HCT116 (cell line): Measurements from ENCODE around the gene DTYMK. TPM values are rescaled to one million over a fixed set of nuclear protein-coding genes. Genes with fewer than 3 reads are reported as not detected.

Experiments used
- ATAC-seq: fragments of 200-7000 bp; cut with Tn5 transposase; 2 replicates; pipeline ENCODE4 v1.9.1; 2020; ENCODE audit warnings: mild to moderate bottlenecking, moderate library complexity
- BruUV-seq: library from RNA; stranded (reverse); fragments of 400-500 nt; replicated peaks from 2 replicates; lab custom pipeline; 2021; lab: Mats Ljungman, UMichigan
- CTCF ChIA-PET: fragments of 300-600 bp; sonication (Branson Sonifier 250); formaldehyde crosslinking; loops from one replicate; lab custom pipeline; 2021; ENCODE audit warnings: antibody characterized with exemption; lab: Charles Lee
- POLR2A ChIA-PET: fragments of 300-600, 350-600 bp; sonication (Branson Sonifier 250); formaldehyde crosslinking; loops from one replicate; lab custom pipeline; 2021; ENCODE audit warnings: antibody characterized with exemption; lab: Charles Lee
- RAD21 ChIA-PET, 2 experiments: fragments of 300-600 bp; sonication (Branson Sonifier 250); formaldehyde crosslinking; loops; one replicate each; lab custom pipeline; 2023; ENCODE audit warnings: low total read pairs in 2 of 2; ENCODE audit not compliant: uncharacterized antibody in 2 of 2, unreplicated experiment in 2 of 2, low non-redundant PET in 1 of 2; lab: Charles Lee
- DNase-seq: peaks from one replicate; pipeline ENCODE4 v3.0.0-alpha.2; 2010; ENCODE audit warnings: low read depth, low spot score
- H2AFZ ChIP-seq: fragments of 200-600 bp; shearing (Covaris generic), sonication (generic); 2 replicates; pipeline ENCODE4 v1.6.1; 2017; ENCODE audit warnings: low read depth, mixed run types, mixed read lengths, antibody characterized with exemption, low read length; ENCODE audit not compliant: poor library complexity, severe bottlenecking
- H3K27ac ChIP-seq: 2 replicates; pipeline ENCODE4 v1.5.1; 2012; ENCODE audit warnings: low read depth, low read length
- H3K27me3 ChIP-seq: fragments of 200-600 bp; sonication (generic); 2 replicates; pipeline ENCODE4 v1.6.1; 2016; ENCODE audit warnings: mixed run types, low read length, mixed read lengths; ENCODE audit not compliant: insufficient read depth
- H3K36me3 ChIP-seq, 2 experiments: fragments of 200-500 bp in 1 of 2; fragments of 200-600 bp in 1 of 2; sonication (Bioruptor generic) in 1 of 2; sonication (generic) in 1 of 2; 2 replicates each; pipeline versions ENCODE4 v1.5.1 to v1.6.1; 2014 to 2016; ENCODE audit warnings: low read length in 2 of 2, inconsistent platforms in 1 of 2, mixed read lengths in 1 of 2, mixed run types in 1 of 2; ENCODE audit not compliant: insufficient read depth in 2 of 2, control insufficient read depth in 1 of 2
- H3K4me1 ChIP-seq, 2 experiments: fragments of 200-600 bp in 1 of 2; sonication (generic) in 1 of 2; 2 replicates each; pipeline versions ENCODE4 v1.5.1 to v1.6.1; 2012 to 2017; ENCODE audit warnings: low read length in 2 of 2, inconsistent platforms in 1 of 2, mild to moderate bottlenecking in 1 of 2, mixed read lengths in 1 of 2, mixed run types in 1 of 2, moderate library complexity in 1 of 2; ENCODE audit not compliant: insufficient read depth in 2 of 2, control insufficient read depth in 1 of 2
- H3K4me2 ChIP-seq: fragments of 200-600 bp; sonication (generic); 2 replicates; pipeline ENCODE4 v1.6.1; 2017; ENCODE audit warnings: mixed run types, low read length, mixed read lengths
- H3K4me3 ChIP-seq, 2 experiments: fragments of 200-600 bp in 1 of 2; sonication (generic) in 1 of 2; replicated peaks in 1 of 2; 2 replicates each; pipeline ENCODE4 v1.5.1; 2011 to 2016; ENCODE audit warnings: low read length in 2 of 2, control low read depth in 1 of 2, low read depth in 1 of 2, mild to moderate bottlenecking in 1 of 2, mixed read lengths in 1 of 2, mixed run types in 1 of 2
- H3K79me2 ChIP-seq: fragments of 200-600 bp; sonication (generic); 2 replicates; pipeline ENCODE4 v1.6.1; 2017; ENCODE audit warnings: mild to moderate bottlenecking, mixed run types, low read length, moderate library complexity, mixed read lengths; ENCODE audit not compliant: insufficient read depth
- H3K9ac ChIP-seq: fragments of 200-600 bp; sonication (generic); 2 replicates; pipeline ENCODE4 v1.6.1; 2016; ENCODE audit warnings: low read length, mixed read lengths
- H3K9me2 ChIP-seq: fragments of 200-600 bp; sonication (generic), shearing (Covaris generic); 2 replicates; pipeline ENCODE4 v1.6.1; 2017; ENCODE audit warnings: mixed run types, mild to moderate bottlenecking, moderate library complexity; ENCODE audit not compliant: insufficient read depth
- H3K9me3 ChIP-seq, 2 experiments: fragments of 200-500 bp in 1 of 2; fragments of 200-600 bp in 1 of 2; sonication (Bioruptor generic) in 1 of 2; sonication (generic) in 1 of 2; 2 replicates each; pipeline ENCODE4 v1.6.1; 2014 to 2017; ENCODE audit warnings: low read length in 2 of 2, mixed read lengths in 2 of 2, inconsistent platforms in 1 of 2, low read depth in 1 of 2, mild to moderate bottlenecking in 1 of 2, mixed run types in 1 of 2, moderate library complexity in 1 of 2; ENCODE audit not compliant: control insufficient read depth in 1 of 2, insufficient read depth in 1 of 2
- H4K20me1 ChIP-seq: fragments of 200-600 bp; sonication (generic), shearing (Covaris generic); 2 replicates; pipeline ENCODE4 v1.6.1; 2017; ENCODE audit warnings: mixed run types, mild to moderate bottlenecking, moderate library complexity; ENCODE audit not compliant: insufficient read depth
- CEBPB ChIP-seq: IDR thresholded peaks from 2 replicates; pipeline ENCODE4 v1.6.1; 2012; ENCODE audit warnings: low read depth
- EGR1 ChIP-seq: IDR thresholded peaks from 2 replicates; pipeline ENCODE4 v1.6.1; 2012; ENCODE audit warnings: low read depth
- ELF1 ChIP-seq: IDR thresholded peaks from 2 replicates; pipeline ENCODE4 v1.6.1; 2012; ENCODE audit warnings: low read depth, borderline replicate concordance
- EZH2 ChIP-seq: fragments of 200-600 bp; sonication (generic); IDR thresholded peaks from 2 replicates; pipeline ENCODE4 v1.6.1; 2017; ENCODE audit warnings: antibody characterized with exemption, mixed run types
- EZH2phosphoT487 ChIP-seq: fragments of 200-600 bp; IDR thresholded peaks from 2 replicates; pipeline ENCODE4 v1.6.1; 2018; ENCODE audit warnings: antibody characterized with exemption, borderline replicate concordance
- FOSL1 ChIP-seq: IDR thresholded peaks from 2 replicates; pipeline ENCODE4 v1.6.1; 2012; ENCODE audit warnings: low read depth
- JUND ChIP-seq: IDR thresholded peaks from 2 replicates; pipeline ENCODE4 v1.6.1; 2012
- POLR2A ChIP-seq: IDR thresholded peaks from 2 replicates; pipeline ENCODE4 v1.7.0; 2011; ENCODE audit warnings: borderline replicate concordance; ENCODE audit not compliant: insufficient read depth, insufficient read length; ENCODE audit errors: extremely low read depth
- POLR2AphosphoS5 ChIP-seq: IDR thresholded peaks from 2 replicates; pipeline ENCODE4 v1.6.1; 2011; ENCODE audit warnings: mild to moderate bottlenecking, low read depth, low read length, moderate library complexity
- RAD21 ChIP-seq: IDR thresholded peaks from 2 replicates; pipeline ENCODE4 v1.6.1; 2012; ENCODE audit warnings: low read depth, mild to moderate bottlenecking
- SIN3A ChIP-seq: IDR thresholded peaks from 2 replicates; pipeline ENCODE4 v1.6.1; 2012; ENCODE audit warnings: low read depth
- SP1 ChIP-seq: IDR thresholded peaks from 2 replicates; pipeline ENCODE4 v1.6.1; 2012; ENCODE audit warnings: low read depth
- TCF7L2 ChIP-seq: IDR thresholded peaks from 2 replicates; pipeline ENCODE4 v1.7.0; 2011; ENCODE audit warnings: borderline replicate concordance, inconsistent platforms; ENCODE audit not compliant: insufficient read depth, insufficient read length; ENCODE audit errors: extremely low read depth
- ZFX ChIP-seq: fragments of 450-650 bp; IDR thresholded peaks from 2 replicates; pipeline ENCODE4 v1.6.1; 2017
- ZNF274 ChIP-seq: fragments of 200-500 bp; sonication (Bioruptor generic); IDR thresholded peaks from 2 replicates; pipeline ENCODE4 v1.6.1; 2014; ENCODE audit warnings: mild to moderate bottlenecking, low read depth, low read length, inconsistent platforms
- intact Hi-C: fragments of 100-400 bp; cut with micrococcal nuclease; formaldehyde crosslinking; loops from 2 replicates; pipeline ENCODE4 v1.10.0; 2022
- total RNA-seq: library from RNA; stranded (reverse); gene quantifications from one replicate; pipeline ENCODE4 v1.2.1, GENCODE V29; 2021; ENCODE audit not compliant: unreplicated experiment
- TF ChIP-seq, protein P1 (sequence below): IDR thresholded peaks from 2 replicates; pipeline ENCODE4 v1.6.1; 2012
- TF ChIP-seq, protein P2 (sequence below): IDR thresholded peaks from 2 replicates; pipeline ENCODE4 v1.6.1; 2012; ENCODE audit warnings: low read depth
- TF ChIP-seq, protein P3 (sequence below), 3 experiments: fragments of 200-600 bp in 1 of 3; sonication (generic) in 1 of 3; IDR thresholded peaks in 2 of 3; conservative IDR thresholded peaks in 1 of 3; 2 replicates each; pipeline ENCODE4 v1.5.1; 2012 to 2017; ENCODE audit warnings: low read depth in 2 of 3, low read length in 2 of 3, antibody characterized with exemption in 1 of 3, borderline replicate concordance in 1 of 3, control low read depth in 1 of 3, mild to moderate bottlenecking in 1 of 3, mixed read lengths in 1 of 3, mixed run types in 1 of 3, moderate library complexity in 1 of 3; ENCODE audit not compliant: insufficient read depth in 1 of 3
- TF ChIP-seq, protein P4 (sequence below): IDR thresholded peaks from 2 replicates; pipeline ENCODE4 v1.6.1; 2012
- TF ChIP-seq, protein P5 (sequence below): IDR thresholded peaks from 2 replicates; pipeline ENCODE4 v1.6.1; 2011; ENCODE audit warnings: mild to moderate bottlenecking, low read length, moderate library complexity; ENCODE audit not compliant: insufficient replicate concordance; ENCODE audit errors: extremely low read depth

DTYMK gene
- total RNA-seq, 1 experiment from 2014 or later, result 83.3 TPM

DNA sequence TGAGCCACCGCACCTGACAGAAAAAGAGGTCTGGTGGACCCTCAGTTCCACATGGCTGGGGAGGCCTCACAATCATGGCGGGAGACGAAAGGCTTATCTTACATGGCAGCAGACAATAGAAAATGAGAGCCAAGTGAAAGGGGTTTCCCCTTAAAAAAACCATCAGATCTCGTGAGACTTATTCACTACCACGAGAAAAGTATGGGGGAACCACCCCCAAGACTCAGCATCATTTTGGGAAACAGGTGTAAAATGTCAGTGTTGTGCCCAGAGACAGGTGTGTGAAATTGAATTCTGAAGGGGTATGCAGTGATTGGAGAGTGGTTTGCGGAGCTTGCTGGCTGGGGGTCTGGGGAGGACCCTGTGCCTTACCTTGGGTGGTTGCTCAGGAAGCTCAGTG, 43.3 kb upstream of the DTYMK start:
- Histone ChIP-seq H3K4me1 (peaks cover 5 to 14% of the 10 kb centered on the region in 2 experiments; a peak in 2 of 4 replicates), H3K27me3 (no peaks in the 10 kb centered on the region), H3K9me2 (no peaks in the 10 kb centered on the region), H3K9me3 (peaks cover 0 to 3% of the 10 kb centered on the region in 2 experiments; a peak in 1 of 4 replicates), H4K20me1 (no peaks in the 10 kb centered on the region), H2AFZ (no peak overlapping the region), H3K4me2 (no peak overlapping the region), H3K79me2 (no peaks in the 10 kb centered on the region; the same call in 1 of the 2 replicates), H3K27ac (no peak overlapping the region), H3K36me3 (no peaks in the 10 kb centered on the region), H3K9ac (no peak overlapping the region), H3K4me3 (no peak overlapping the region)
- ChIA-PET RAD21 (no interaction called here), POLR2A (no interaction called here), CTCF (interaction anchor here (3.3 kb wide), 1 partner anchor 28 kb away, joined by 9 read pairs; the partner anchor contains the start of gene ING5)
- intact Hi-C loops, result loop anchor here (5.0 kb wide), 2 partner anchors 43 to 183 kb away; partner anchors contain the start of gene DTYMK
- TF ChIP-seq SP1 (no peak), EZH2phosphoT487 (no peak), CEBPB (no peak), ZNF274 (no peak), EZH2 (no peak), EGR1 (no peak), SIN3A (no peak), FOSL1 (no peak), POLR2AphosphoS5 (no peak), RAD21 (no peak), POLR2A (no peak), ZFX (no peak), ELF1 (no peak), TCF7L2 (no peak), JUND (no peak)
- TF ChIP-seq, protein P1, sequence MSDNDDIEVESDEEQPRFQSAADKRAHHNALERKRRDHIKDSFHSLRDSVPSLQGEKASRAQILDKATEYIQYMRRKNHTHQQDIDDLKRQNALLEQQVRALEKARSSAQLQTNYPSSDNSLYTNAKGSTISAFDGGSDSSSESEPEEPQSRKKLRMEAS, result no peak
- TF ChIP-seq, protein P2, sequence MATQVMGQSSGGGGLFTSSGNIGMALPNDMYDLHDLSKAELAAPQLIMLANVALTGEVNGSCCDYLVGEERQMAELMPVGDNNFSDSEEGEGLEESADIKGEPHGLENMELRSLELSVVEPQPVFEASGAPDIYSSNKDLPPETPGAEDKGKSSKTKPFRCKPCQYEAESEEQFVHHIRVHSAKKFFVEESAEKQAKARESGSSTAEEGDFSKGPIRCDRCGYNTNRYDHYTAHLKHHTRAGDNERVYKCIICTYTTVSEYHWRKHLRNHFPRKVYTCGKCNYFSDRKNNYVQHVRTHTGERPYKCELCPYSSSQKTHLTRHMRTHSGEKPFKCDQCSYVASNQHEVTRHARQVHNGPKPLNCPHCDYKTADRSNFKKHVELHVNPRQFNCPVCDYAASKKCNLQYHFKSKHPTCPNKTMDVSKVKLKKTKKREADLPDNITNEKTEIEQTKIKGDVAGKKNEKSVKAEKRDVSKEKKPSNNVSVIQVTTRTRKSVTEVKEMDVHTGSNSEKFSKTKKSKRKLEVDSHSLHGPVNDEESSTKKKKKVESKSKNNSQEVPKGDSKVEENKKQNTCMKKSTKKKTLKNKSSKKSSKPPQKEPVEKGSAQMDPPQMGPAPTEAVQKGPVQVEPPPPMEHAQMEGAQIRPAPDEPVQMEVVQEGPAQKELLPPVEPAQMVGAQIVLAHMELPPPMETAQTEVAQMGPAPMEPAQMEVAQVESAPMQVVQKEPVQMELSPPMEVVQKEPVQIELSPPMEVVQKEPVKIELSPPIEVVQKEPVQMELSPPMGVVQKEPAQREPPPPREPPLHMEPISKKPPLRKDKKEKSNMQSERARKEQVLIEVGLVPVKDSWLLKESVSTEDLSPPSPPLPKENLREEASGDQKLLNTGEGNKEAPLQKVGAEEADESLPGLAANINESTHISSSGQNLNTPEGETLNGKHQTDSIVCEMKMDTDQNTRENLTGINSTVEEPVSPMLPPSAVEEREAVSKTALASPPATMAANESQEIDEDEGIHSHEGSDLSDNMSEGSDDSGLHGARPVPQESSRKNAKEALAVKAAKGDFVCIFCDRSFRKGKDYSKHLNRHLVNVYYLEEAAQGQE, result no peak
- TF ChIP-seq, protein P3, sequence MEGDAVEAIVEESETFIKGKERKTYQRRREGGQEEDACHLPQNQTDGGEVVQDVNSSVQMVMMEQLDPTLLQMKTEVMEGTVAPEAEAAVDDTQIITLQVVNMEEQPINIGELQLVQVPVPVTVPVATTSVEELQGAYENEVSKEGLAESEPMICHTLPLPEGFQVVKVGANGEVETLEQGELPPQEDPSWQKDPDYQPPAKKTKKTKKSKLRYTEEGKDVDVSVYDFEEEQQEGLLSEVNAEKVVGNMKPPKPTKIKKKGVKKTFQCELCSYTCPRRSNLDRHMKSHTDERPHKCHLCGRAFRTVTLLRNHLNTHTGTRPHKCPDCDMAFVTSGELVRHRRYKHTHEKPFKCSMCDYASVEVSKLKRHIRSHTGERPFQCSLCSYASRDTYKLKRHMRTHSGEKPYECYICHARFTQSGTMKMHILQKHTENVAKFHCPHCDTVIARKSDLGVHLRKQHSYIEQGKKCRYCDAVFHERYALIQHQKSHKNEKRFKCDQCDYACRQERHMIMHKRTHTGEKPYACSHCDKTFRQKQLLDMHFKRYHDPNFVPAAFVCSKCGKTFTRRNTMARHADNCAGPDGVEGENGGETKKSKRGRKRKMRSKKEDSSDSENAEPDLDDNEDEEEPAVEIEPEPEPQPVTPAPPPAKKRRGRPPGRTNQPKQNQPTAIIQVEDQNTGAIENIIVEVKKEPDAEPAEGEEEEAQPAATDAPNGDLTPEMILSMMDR (IDR thresholded peaks at IDR 0.05 in 2 of 3, conservative IDR thresholded peaks at IDR 0.05 in 1 of 3; ENCODE audit: borderline replicate concordance in 1 of 3, insufficient read depth in 1 of 3, low read depth in 2 of 3, low read length in 2 of 3), result no peak
- TF ChIP-seq, protein P4, sequence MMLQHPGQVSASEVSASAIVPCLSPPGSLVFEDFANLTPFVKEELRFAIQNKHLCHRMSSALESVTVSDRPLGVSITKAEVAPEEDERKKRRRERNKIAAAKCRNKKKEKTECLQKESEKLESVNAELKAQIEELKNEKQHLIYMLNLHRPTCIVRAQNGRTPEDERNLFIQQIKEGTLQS, result no peak
- TF ChIP-seq, protein P5, sequence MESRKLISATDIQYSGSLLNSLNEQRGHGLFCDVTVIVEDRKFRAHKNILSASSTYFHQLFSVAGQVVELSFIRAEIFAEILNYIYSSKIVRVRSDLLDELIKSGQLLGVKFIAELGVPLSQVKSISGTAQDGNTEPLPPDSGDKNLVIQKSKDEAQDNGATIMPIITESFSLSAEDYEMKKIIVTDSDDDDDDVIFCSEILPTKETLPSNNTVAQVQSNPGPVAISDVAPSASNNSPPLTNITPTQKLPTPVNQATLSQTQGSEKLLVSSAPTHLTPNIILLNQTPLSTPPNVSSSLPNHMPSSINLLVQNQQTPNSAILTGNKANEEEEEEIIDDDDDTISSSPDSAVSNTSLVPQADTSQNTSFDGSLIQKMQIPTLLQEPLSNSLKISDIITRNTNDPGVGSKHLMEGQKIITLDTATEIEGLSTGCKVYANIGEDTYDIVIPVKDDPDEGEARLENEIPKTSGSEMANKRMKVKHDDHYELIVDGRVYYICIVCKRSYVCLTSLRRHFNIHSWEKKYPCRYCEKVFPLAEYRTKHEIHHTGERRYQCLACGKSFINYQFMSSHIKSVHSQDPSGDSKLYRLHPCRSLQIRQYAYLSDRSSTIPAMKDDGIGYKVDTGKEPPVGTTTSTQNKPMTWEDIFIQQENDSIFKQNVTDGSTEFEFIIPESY, result no peak
- no TSS peak for BruUV-seq
- no peak for DNase-seq
- no peak for ATAC-seq
